Prostate gland (tissue), 2 donors: ENCODE results near the gene PIEZO2. TPM values are rescaled to one million over a fixed set of nuclear protein-coding genes. Genes with fewer than 3 reads are reported as not detected.

Experiments
- DNase-seq: peaks from one replicate; pipeline ENCODE4 v3.0.0-alpha.2; 2019; ENCODE audit warnings: low spot score
- H3K27ac ChIP-seq, 2 donors: fragments of 200-600 bp; sonication (generic); 2 replicates each; pipeline ENCODE4 v1.5.1; 2017 to 2019
- H3K27me3 ChIP-seq: fragments of 200-600 bp; sonication (generic); replicated peaks from 2 replicates; pipeline ENCODE4 v1.5.1; 2019; ENCODE audit not compliant: insufficient read depth
- H3K36me3 ChIP-seq, 2 donors: fragments of 200-600 bp; sonication (generic); 1 replicate in 1 of 2; 2 replicates in 1 of 2; pipeline versions ENCODE4 v1.5.1 to v1.8.1; 2017 to 2019
- H3K4me1 ChIP-seq: fragments of 200-600 bp; sonication (generic); replicated peaks from 2 replicates; pipeline ENCODE4 v1.5.1; 2019
- H3K4me3 ChIP-seq, 2 donors: fragments of 200-600 bp; sonication (generic); 2 replicates each; pipeline ENCODE4 v1.5.1; 2017 to 2019
- H3K9me3 ChIP-seq: fragments of 200-600 bp; sonication (generic); 2 replicates; pipeline ENCODE4 v1.5.1; 2017
- POLR2A ChIP-seq: fragments of 450-650 bp; IDR thresholded peaks from one replicate; pipeline ENCODE4 v1.6.1; 2016; ENCODE audit warnings: antibody characterized with exemption, mild to moderate bottlenecking
- POLR2AphosphoS5 ChIP-seq: sonication (generic); formaldehyde crosslinking; IDR thresholded peaks from one replicate; pipeline ENCODE4 v1.6.1; 2017; ENCODE audit warnings: antibody characterized with exemption
- WGBS: methylation state at CpG from one replicate; pipeline ENCODE4 v1.1.5; 2018; 5-methylcytosine and 5-hydroxymethylcytosine counted together
- intact Hi-C: fragments of 100-400 bp; cut with DNase I; formaldehyde crosslinking; loops from one replicate; pipeline ENCODE4 v1.14.2; 2022
- total RNA-seq, 2 donors: library from RNA; depleted of rRNA; stranded (reverse); fragments of >200 nt; gene quantifications; one replicate each; pipeline ENCODE4 v1.1.0, GENCODE V29; 2016
- TF ChIP-seq, protein P1 (sequence below), 4 experiments: fragments of 200-600 bp in 2 of 4; fragments of 450-650 bp in 2 of 4; sonication (generic) in 2 of 4; IDR thresholded peaks; 1 replicate in 3 of 4; 2 replicates in 1 of 4; pipeline ENCODE4 v1.5.1; 2016 to 2019; ENCODE audit warnings: antibody characterized with exemption in 4 of 4, mild to moderate bottlenecking in 2 of 4, moderate library complexity in 2 of 4

Gene PIEZO2
- total RNA-seq, 2 donors from 2014 or later = 4.1 to 19.0 TPM

DNA sequence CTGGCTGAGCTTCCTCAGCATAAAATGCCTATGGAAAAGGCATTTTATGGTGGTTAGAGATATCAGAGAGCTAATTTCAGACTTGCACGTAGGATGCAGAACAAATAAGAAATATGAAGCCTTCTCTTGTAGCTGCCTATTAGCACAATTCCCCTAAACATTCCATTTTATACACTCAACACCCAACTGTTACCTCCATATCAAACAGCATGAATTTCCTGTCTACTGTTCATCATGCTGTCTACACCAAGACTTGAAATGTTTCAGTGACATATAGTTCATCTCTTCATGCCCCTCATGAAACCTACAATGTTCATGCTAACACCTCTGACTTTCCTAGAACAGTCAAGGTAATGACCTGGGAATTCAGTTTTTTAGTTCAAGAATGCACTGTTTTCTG, 249.9 kb downstream of the PIEZO2 start:
- no peak for DNase-seq
- WGBS = 55% methylated on average over 1 of the region's 1 CpG
- intact Hi-C loops = no loop called here
- no peak overlapping the region for H3K27ac ChIP-seq
- no peak for TF ChIP-seq POLR2A
- no peak for TF ChIP-seq POLR2AphosphoS5
- TF ChIP-seq, protein P1, sequence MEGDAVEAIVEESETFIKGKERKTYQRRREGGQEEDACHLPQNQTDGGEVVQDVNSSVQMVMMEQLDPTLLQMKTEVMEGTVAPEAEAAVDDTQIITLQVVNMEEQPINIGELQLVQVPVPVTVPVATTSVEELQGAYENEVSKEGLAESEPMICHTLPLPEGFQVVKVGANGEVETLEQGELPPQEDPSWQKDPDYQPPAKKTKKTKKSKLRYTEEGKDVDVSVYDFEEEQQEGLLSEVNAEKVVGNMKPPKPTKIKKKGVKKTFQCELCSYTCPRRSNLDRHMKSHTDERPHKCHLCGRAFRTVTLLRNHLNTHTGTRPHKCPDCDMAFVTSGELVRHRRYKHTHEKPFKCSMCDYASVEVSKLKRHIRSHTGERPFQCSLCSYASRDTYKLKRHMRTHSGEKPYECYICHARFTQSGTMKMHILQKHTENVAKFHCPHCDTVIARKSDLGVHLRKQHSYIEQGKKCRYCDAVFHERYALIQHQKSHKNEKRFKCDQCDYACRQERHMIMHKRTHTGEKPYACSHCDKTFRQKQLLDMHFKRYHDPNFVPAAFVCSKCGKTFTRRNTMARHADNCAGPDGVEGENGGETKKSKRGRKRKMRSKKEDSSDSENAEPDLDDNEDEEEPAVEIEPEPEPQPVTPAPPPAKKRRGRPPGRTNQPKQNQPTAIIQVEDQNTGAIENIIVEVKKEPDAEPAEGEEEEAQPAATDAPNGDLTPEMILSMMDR (IDR thresholded peaks at IDR 0.05) = no peak
- no peaks in the 10 kb centered on the region for H3K9me3 ChIP-seq
- no peaks in the 10 kb centered on the region for H3K27me3 ChIP-seq
- no peaks in the 10 kb centered on the region for H3K36me3 ChIP-seq
- H3K4me1 ChIP-seq = no peaks in the 10 kb centered on the region
- no peak overlapping the region for H3K4me3 ChIP-seq

DNA sequence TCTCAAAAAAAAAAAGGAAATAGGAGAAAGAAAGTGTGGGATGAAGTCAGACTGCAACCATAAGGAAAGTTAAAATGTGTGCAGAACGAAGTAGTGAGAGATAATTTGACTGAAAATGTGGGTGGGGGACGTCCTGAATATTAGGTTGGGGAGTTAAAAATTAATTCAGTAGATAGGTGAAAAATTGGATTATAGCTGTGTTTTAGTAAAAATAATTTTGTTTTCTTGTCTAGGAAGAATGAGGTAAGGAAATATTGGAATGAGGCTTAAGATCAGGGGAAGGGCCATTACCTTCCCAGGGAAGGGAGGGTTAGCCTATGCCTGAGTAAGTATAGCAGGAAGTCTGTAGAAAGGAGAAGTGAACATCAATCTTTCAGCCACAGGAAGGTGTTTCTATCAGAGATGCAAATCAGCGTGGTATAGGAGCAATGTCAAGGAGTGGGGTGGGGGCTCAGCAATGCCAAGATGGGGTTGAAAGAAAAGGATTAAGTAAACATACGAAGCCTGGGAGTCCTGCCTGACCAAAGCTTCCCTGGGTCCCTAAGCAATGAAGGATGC, 250.9 kb downstream of the PIEZO2 start:
- Histone ChIP-seq H3K9me3 (no peaks in the 10 kb centered on the region), H3K27ac (no peak overlapping the region), H3K4me3 (no peak overlapping the region), H3K4me1 (no peaks in the 10 kb centered on the region), H3K36me3 (no peaks in the 10 kb centered on the region), H3K27me3 (no peaks in the 10 kb centered on the region)
- no peak for TF ChIP-seq POLR2A
- TF ChIP-seq, protein P1 (IDR thresholded peaks at IDR 0.05) = no peak
- TF ChIP-seq POLR2AphosphoS5 = no peak
- no peak for DNase-seq
- WGBS = 85% methylated on average over 4 of the region's 4 CpGs
- intact Hi-C loops = no loop called here

DNA sequence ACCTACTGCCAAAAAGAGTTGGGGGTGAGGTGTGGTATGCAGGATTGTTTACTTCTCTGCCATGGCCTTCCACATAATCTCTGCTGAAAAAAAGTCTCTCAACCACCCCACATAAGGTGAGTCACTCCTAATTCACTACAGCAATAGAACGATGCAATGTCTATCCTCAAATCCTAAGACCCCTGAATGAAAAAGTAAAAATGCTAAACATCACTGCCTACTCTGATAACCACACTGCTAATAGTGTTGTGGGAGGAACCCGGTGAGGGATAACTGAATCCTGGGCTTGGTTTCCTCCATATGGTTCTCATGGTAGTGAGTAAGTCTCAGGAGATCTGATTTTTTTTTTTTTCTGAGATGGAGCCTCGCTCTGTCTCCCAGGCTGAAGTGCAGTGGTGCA, 252.5 kb downstream of the PIEZO2 start:
- Histone ChIP-seq H3K27ac (no peak overlapping the region), H3K4me1 (no peaks in the 10 kb centered on the region), H3K9me3 (no peaks in the 10 kb centered on the region), H3K4me3 (no peak overlapping the region), H3K36me3 (no peaks in the 10 kb centered on the region), H3K27me3 (no peaks in the 10 kb centered on the region)
- intact Hi-C loops = no loop called here
- no peak for TF ChIP-seq POLR2A
- TF ChIP-seq POLR2AphosphoS5 = no peak
- TF ChIP-seq, protein P1 (IDR thresholded peaks at IDR 0.05) = no peak
- no peak for DNase-seq
- 87% methylated on average over 3 of the region's 3 CpGs for WGBS

DNA sequence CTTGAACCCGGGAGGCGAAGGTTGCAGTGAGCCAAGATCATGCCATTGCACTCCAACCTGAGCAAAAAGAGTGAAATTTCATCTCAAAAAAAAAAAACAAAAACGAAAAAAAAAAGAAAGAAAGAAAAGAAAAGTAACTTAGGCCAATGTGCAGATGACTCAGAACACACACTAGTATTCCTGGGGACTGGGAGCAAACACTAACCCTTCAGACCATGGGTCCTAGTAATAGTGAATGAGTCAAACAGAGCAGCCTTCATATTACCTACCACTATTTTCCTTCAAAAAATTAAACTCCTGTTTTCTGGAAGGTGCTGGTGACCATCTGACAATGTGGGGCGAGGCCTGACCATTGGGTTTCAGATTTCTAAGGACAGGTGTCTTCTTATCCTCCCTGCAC, 253.4 kb downstream of the PIEZO2 start:
- DNase-seq = no peak
- H3K4me3 ChIP-seq = no peak overlapping the region
- no peaks in the 10 kb centered on the region for H3K27me3 ChIP-seq
- H3K27ac ChIP-seq = no peak overlapping the region
- no peak for TF ChIP-seq POLR2A
- TF ChIP-seq, protein P1 (IDR thresholded peaks at IDR 0.05) = no peak
- no peak for TF ChIP-seq POLR2AphosphoS5
- H3K36me3 ChIP-seq = no peaks in the 10 kb centered on the region
- no peaks in the 10 kb centered on the region for H3K4me1 ChIP-seq
- intact Hi-C loops = no loop called here
- H3K9me3 ChIP-seq = no peaks in the 10 kb centered on the region
- WGBS = 87% methylated on average over 4 of the region's 4 CpGs

DNA sequence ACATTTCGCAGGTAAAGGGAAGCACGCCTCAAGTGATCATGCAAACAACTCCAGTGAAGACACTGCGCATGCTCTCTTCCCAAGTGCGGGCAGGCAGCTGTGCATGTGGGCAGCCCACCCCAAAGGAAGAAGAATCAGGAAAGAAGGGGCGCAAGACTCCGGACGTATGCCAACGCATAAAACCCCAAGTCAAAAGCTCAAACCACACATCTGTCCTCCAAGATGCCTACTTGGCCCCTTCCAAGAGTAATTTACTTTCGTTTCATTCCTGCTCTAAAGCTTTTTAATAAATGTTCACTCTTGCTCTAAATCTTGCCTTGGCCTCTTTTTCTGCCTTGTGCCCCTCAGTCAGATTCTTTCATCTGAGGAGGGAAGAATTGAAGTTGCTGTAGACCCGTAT, 254.9 kb downstream of the PIEZO2 start:
- H3K4me3 ChIP-seq = no peak overlapping the region
- no peaks in the 10 kb centered on the region for H3K9me3 ChIP-seq
- H3K27me3 ChIP-seq = no peaks in the 10 kb centered on the region
- DNase-seq = no peak
- TF ChIP-seq, protein P1 (IDR thresholded peaks at IDR 0.05) = no peak
- TF ChIP-seq POLR2AphosphoS5 (no peak), POLR2A (no peak)
- H3K36me3 ChIP-seq = no peaks in the 10 kb centered on the region
- intact Hi-C loops = no loop called here
- 86% methylated on average over 10 of the region's 10 CpGs for WGBS
- no peaks in the 10 kb centered on the region for H3K4me1 ChIP-seq
- H3K27ac ChIP-seq = no peak overlapping the region
